ENCODE measurements around the gene NSUN3.

Gene NSUN3

GRCh38 chr3:94137377-94137776 lies 74.5 kb downstream of the NSUN3 start:
- no peaks in the 10 kb centered on the region for H4K20me1 ChIP-seq (ENCODE audit: low read depth, low read length)
- no peaks in the 10 kb centered on the region for H3K36me3 ChIP-seq (ENCODE audit: low read length)
- no peak overlapping the region for H3K27ac ChIP-seq (ENCODE audit: low read depth, low read length)
- no peaks in the 10 kb centered on the region for H3K27me3 ChIP-seq (ENCODE audit: low read length)
- no peaks in the 10 kb centered on the region for H3K9me3 ChIP-seq (ENCODE audit: insufficient read depth, low read length)
- H3K9me2 ChIP-seq (replicated peaks; ENCODE audit: insufficient read depth, low read length), result no peaks in the 10 kb centered on the region
- H3K4me2 ChIP-seq (ENCODE audit: low read depth, low read length, poor library complexity, severe bottlenecking), result no peak overlapping the region
- H2AFZ ChIP-seq (ENCODE audit: low read depth, low read length, severe bottlenecking), result no peak overlapping the region
- no peaks in the 10 kb centered on the region for H3F3A ChIP-seq (ENCODE audit: insufficient read depth)
- TF ChIP-seq, protein P1, sequence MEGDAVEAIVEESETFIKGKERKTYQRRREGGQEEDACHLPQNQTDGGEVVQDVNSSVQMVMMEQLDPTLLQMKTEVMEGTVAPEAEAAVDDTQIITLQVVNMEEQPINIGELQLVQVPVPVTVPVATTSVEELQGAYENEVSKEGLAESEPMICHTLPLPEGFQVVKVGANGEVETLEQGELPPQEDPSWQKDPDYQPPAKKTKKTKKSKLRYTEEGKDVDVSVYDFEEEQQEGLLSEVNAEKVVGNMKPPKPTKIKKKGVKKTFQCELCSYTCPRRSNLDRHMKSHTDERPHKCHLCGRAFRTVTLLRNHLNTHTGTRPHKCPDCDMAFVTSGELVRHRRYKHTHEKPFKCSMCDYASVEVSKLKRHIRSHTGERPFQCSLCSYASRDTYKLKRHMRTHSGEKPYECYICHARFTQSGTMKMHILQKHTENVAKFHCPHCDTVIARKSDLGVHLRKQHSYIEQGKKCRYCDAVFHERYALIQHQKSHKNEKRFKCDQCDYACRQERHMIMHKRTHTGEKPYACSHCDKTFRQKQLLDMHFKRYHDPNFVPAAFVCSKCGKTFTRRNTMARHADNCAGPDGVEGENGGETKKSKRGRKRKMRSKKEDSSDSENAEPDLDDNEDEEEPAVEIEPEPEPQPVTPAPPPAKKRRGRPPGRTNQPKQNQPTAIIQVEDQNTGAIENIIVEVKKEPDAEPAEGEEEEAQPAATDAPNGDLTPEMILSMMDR (IDR thresholded peaks at IDR 0.05; ENCODE audit: insufficient read depth, low read length, poor library complexity, severe bottlenecking), result no peak
- TF ChIP-seq EZH2phosphoT487 (conservative IDR thresholded peaks at IDR 0.05; ENCODE audit: low read length), result no peak
- H3K79me2 ChIP-seq (ENCODE audit: insufficient read depth, low read length), result no peaks in the 10 kb centered on the region
- H3K4me3 ChIP-seq (ENCODE audit: insufficient read depth, low read length, poor library complexity, severe bottlenecking), result no peak overlapping the region
- no peak overlapping the region for H3K9ac ChIP-seq (ENCODE audit: low read length)

DNA sequence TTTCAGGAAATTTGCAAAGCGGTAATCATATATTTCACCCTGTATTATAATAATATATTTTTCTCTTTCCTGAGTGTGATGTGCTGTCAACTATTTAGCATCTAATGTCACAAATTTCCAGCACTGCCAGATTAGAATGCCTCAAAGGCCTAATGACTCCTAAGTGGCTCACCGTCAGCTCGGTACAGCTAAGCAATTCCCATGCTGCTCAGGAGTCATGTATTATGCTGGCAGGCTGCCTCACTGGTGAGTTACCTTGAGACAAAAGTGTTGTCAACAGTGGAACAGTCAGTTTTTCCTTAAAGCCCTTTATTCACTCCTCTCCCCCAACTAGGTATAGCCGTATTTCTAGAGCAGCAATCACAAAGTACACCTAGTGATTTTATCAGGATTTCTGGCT lies 83.6 kb downstream of the NSUN3 start:
- H2AFZ ChIP-seq (ENCODE audit: low read depth, low read length, severe bottlenecking), result no peak overlapping the region
- H3K4me2 ChIP-seq (ENCODE audit: low read depth, low read length, poor library complexity, severe bottlenecking), result no peak overlapping the region
- H3K9ac ChIP-seq (ENCODE audit: low read length), result no peak overlapping the region
- no peaks in the 10 kb centered on the region for H3K9me2 ChIP-seq (replicated peaks; ENCODE audit: insufficient read depth, low read length)
- no peaks in the 10 kb centered on the region for H3K9me3 ChIP-seq (ENCODE audit: insufficient read depth, low read length)
- H3K36me3 ChIP-seq (ENCODE audit: low read length), result no peaks in the 10 kb centered on the region
- TF ChIP-seq, protein P1 (IDR thresholded peaks at IDR 0.05; ENCODE audit: insufficient read depth, low read length, poor library complexity, severe bottlenecking), result no peak
- no peak for TF ChIP-seq EZH2phosphoT487 (conservative IDR thresholded peaks at IDR 0.05; ENCODE audit: low read length)
- H3K27ac ChIP-seq (ENCODE audit: low read depth, low read length), result no peak overlapping the region
- H3K27me3 ChIP-seq (ENCODE audit: low read length), result no peaks in the 10 kb centered on the region
- no peaks in the 10 kb centered on the region for H4K20me1 ChIP-seq (ENCODE audit: low read depth, low read length)
- H3K79me2 ChIP-seq (ENCODE audit: insufficient read depth, low read length), result no peaks in the 10 kb centered on the region
- H3K4me3 ChIP-seq (ENCODE audit: insufficient read depth, low read length, poor library complexity, severe bottlenecking), result no peak overlapping the region
- no peaks in the 10 kb centered on the region for H3F3A ChIP-seq (ENCODE audit: insufficient read depth)

DNA sequence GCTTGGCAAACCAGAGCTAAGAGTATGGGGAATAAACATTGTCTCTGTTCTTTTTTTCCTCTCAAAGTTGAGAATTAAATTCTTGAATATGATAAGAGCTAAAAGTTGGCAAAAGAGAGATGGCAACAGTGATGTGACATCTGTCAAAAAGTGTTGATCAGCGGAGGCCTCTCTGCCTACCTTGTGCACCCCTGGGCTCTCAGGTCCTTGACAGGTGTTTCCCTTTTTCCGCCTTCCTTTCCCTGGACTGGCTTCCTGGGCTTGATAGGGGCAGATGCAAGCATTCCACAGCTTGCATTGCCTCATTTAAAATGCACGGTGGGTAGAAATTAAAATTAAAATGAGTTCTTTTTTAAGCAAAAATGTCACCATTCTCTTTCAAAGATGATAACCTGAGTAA lies 84.2 kb downstream of the NSUN3 start:
- H3K9ac ChIP-seq (ENCODE audit: low read length), result no peak overlapping the region
- H3K4me3 ChIP-seq (ENCODE audit: insufficient read depth, low read length, poor library complexity, severe bottlenecking), result no peak overlapping the region
- H2AFZ ChIP-seq (ENCODE audit: low read depth, low read length, severe bottlenecking), result no peak overlapping the region
- no peaks in the 10 kb centered on the region for H3K79me2 ChIP-seq (ENCODE audit: insufficient read depth, low read length)
- no peak overlapping the region for H3K27ac ChIP-seq (ENCODE audit: low read depth, low read length)
- no peaks in the 10 kb centered on the region for H3K36me3 ChIP-seq (ENCODE audit: low read length)
- TF ChIP-seq, protein P1 (IDR thresholded peaks at IDR 0.05; ENCODE audit: insufficient read depth, low read length, poor library complexity, severe bottlenecking), result no peak
- no peak for TF ChIP-seq EZH2phosphoT487 (conservative IDR thresholded peaks at IDR 0.05; ENCODE audit: low read length)
- H4K20me1 ChIP-seq (ENCODE audit: low read depth, low read length), result no peaks in the 10 kb centered on the region
- H3K27me3 ChIP-seq (ENCODE audit: low read length), result no peaks in the 10 kb centered on the region
- no peaks in the 10 kb centered on the region for H3F3A ChIP-seq (ENCODE audit: insufficient read depth)
- no peak overlapping the region for H3K4me2 ChIP-seq (ENCODE audit: low read depth, low read length, poor library complexity, severe bottlenecking)
- H3K9me3 ChIP-seq (ENCODE audit: insufficient read depth, low read length), result no peaks in the 10 kb centered on the region
- H3K9me2 ChIP-seq (replicated peaks; ENCODE audit: insufficient read depth, low read length), result no peaks in the 10 kb centered on the region
